ENCODE results near the gene NKG7. TPM values are rescaled to one million over a fixed set of nuclear protein-coding genes. Genes with fewer than 3 reads are reported as not detected.

NKG7 gene
- total and polyA plus RNA-seq, 2 of the 13 experiments (the other 11 are each of a cell fraction or from before 2014, with no cell fraction given) = 0.40 TPM; not detected in 1

- no peak for TF ChIP-seq ZNF343 (CRISPR knock-in tag; IDR thresholded peaks at IDR 0.05)
- TF ChIP-seq HOXA9 (CRISPR knock-in tag; IDR thresholded peaks at IDR 0.05; ENCODE audit: borderline replicate concordance) = no peak
- TF ChIP-seq GATAD1 (CRISPR knock-in tag; IDR thresholded peaks at IDR 0.05) = peak; percentile 19; the same call in 1 of the 2 replicates
- TF ChIP-seq HDAC6 (IDR thresholded peaks at IDR 0.05; ENCODE audit: low read depth, low read length) = peak; percentile 62; the same call in 1 of the 2 replicates
- no peak for TF ChIP-seq AHR (CRISPR knock-in tag; IDR thresholded peaks at IDR 0.05)
- TF ChIP-seq CCDC6 (CRISPR knock-in tag; IDR thresholded peaks at IDR 0.05) = no peak; the same call in 1 of the 2 replicates
- no peak for TF ChIP-seq PHB2 (IDR thresholded peaks at IDR 0.05; ENCODE audit: partially characterized antibody)
- peak; percentile 36; the same call in 1 of the 2 replicates for TF ChIP-seq HES4 (CRISPR knock-in tag; IDR thresholded peaks at IDR 0.05; ENCODE audit: borderline replicate concordance)
- TF ChIP-seq, protein P1, sequence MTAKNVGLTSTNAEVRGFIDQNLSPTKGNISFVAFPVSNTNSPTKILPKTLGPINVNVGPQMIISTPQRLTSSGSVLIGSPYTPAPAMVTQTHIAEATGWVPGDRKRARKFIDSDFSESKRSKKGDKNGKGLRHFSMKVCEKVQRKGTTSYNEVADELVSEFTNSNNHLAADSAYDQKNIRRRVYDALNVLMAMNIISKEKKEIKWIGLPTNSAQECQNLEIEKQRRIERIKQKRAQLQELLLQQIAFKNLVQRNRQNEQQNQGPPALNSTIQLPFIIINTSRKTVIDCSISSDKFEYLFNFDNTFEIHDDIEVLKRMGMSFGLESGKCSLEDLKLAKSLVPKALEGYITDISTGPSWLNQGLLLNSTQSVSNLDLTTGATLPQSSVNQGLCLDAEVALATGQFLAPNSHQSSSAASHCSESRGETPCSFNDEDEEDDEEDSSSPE (CRISPR knock-in tag; IDR thresholded peaks at IDR 0.05) = peak; percentile 56
- TF ChIP-seq ZNF879 (CRISPR knock-in tag; IDR thresholded peaks at IDR 0.05) = no peak
- peak; percentile 4; the same call in 1 of the 2 replicates for TF ChIP-seq DMAP1 (CRISPR knock-in tag; IDR thresholded peaks at IDR 0.05)
- no peak for TF ChIP-seq ZBTB20 (CRISPR knock-in tag; IDR thresholded peaks at IDR 0.05; ENCODE audit: borderline replicate concordance, low read depth)
- no peak for TF ChIP-seq REL (CRISPR knock-in tag; conservative IDR thresholded peaks at IDR 0.05)
- TF ChIP-seq ZNF260 (CRISPR knock-in tag; IDR thresholded peaks at IDR 0.05; ENCODE audit: borderline replicate concordance, low read depth) = no peak
- TF ChIP-seq ZBTB3 (CRISPR knock-in tag; IDR thresholded peaks at IDR 0.05; ENCODE audit: borderline replicate concordance, low read depth) = no peak
- peak; percentile 99 for TF ChIP-seq RBM22 (optimal IDR thresholded peaks at IDR 0.05; ENCODE audit: low read length)
- TF ChIP-seq ZNF17 (CRISPR knock-in tag; IDR thresholded peaks at IDR 0.05) = no peak
- TF ChIP-seq, protein P2, sequence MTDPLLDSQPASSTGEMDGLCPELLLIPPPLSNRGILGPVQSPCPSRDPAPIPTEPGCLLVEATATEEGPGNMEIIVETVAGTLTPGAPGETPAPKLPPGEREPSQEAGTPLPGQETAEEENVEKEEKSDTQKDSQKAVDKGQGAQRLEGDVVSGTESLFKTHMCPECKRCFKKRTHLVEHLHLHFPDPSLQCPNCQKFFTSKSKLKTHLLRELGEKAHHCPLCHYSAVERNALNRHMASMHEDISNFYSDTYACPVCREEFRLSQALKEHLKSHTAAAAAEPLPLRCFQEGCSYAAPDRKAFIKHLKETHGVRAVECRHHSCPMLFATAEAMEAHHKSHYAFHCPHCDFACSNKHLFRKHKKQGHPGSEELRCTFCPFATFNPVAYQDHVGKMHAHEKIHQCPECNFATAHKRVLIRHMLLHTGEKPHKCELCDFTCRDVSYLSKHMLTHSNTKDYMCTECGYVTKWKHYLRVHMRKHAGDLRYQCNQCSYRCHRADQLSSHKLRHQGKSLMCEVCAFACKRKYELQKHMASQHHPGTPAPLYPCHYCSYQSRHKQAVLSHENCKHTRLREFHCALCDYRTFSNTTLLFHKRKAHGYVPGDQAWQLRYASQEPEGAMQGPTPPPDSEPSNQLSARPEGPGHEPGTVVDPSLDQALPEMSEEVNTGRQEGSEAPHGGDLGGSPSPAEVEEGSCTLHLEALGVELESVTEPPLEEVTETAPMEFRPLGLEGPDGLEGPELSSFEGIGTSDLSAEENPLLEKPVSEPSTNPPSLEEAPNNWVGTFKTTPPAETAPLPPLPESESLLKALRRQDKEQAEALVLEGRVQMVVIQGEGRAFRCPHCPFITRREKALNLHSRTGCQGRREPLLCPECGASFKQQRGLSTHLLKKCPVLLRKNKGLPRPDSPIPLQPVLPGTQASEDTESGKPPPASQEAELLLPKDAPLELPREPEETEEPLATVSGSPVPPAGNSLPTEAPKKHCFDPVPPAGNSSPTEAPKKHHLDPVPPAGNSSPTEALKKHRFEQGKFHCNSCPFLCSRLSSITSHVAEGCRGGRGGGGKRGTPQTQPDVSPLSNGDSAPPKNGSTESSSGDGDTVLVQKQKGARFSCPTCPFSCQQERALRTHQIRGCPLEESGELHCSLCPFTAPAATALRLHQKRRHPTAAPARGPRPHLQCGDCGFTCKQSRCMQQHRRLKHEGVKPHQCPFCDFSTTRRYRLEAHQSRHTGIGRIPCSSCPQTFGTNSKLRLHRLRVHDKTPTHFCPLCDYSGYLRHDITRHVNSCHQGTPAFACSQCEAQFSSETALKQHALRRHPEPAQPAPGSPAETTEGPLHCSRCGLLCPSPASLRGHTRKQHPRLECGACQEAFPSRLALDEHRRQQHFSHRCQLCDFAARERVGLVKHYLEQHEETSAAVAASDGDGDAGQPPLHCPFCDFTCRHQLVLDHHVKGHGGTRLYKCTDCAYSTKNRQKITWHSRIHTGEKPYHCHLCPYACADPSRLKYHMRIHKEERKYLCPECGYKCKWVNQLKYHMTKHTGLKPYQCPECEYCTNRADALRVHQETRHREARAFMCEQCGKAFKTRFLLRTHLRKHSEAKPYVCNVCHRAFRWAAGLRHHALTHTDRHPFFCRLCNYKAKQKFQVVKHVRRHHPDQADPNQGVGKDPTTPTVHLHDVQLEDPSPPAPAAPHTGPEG (CRISPR knock-in tag; IDR thresholded peaks at IDR 0.05) = no peak; the same call in 1 of the 2 replicates
- no peak for TF ChIP-seq CC2D1A (CRISPR knock-in tag; IDR thresholded peaks at IDR 0.05)
- no peak for TF ChIP-seq ZNF367 (CRISPR knock-in tag; IDR thresholded peaks at IDR 0.05; ENCODE audit: borderline replicate concordance)
- no peak for TF ChIP-seq ZNF83 (CRISPR knock-in tag; IDR thresholded peaks at IDR 0.05; ENCODE audit: borderline replicate concordance)
- no peak for TF ChIP-seq ZNF253 (CRISPR knock-in tag; IDR thresholded peaks at IDR 0.05; ENCODE audit: borderline replicate concordance)
- TF ChIP-seq IRX3 (CRISPR knock-in tag; IDR thresholded peaks at IDR 0.05; ENCODE audit: borderline replicate concordance, low read depth) = peak; percentile 59; the same call in 1 of the 2 replicates
- TF ChIP-seq ZNF230 (CRISPR knock-in tag; IDR thresholded peaks at IDR 0.05) = no peak
Measured at GRCh38 chr19:51366389-51367254, 5.8 kb downstream of the NKG7 start (continued).

Measured in HepG2 (cell line).